ENCODE results near the gene SEMA4C. TPM values are rescaled to one million over a fixed set of nuclear protein-coding genes. Genes with fewer than 3 reads are reported as not detected.

The SEMA4C gene
- total RNA-seq, 2 experiments from 2014 or later: 22.2 to 22.5 TPM

GRCh38 chr2:96853321-96853720, 16.6 kb downstream of the SEMA4C start:
- Mint-ChIP-seq H3K27me3 (no peaks in the 10 kb centered on the region), H3K9me3 (no peaks in the 10 kb centered on the region), H3K4me1 (peaks cover 25% of the 10 kb centered on the region), H3K4me3 (no peak overlapping the region), H3K36me3 (ENCODE audit: low read depth) (peaks cover 49% of the 10 kb centered on the region), H3K27ac (no peak overlapping the region)
- POLR2A ChIA-PET: interaction anchor here (1.2 to 2.1 kb wide), 2 partner anchors 10 to 14 kb away, joined by 4 to 10 read pairs; partner anchors contain the start of gene ANKRD23
- no peak for DNase-seq
- CTCF ChIA-PET: interaction anchor here (1.0 to 1.8 kb wide), 2 partner anchors 106 to 259 kb away, joined by 4 read pairs; partner anchors contain the start of gene ANKRD36

- Mint-ChIP-seq H3K27ac (no peak overlapping the region), H3K9me3 (no peaks in the 10 kb centered on the region), H3K4me1 (peaks cover 27% of the 10 kb centered on the region), H3K27me3 (no peaks in the 10 kb centered on the region), H3K4me3 (no peak overlapping the region), H3K36me3 (ENCODE audit: low read depth) (peaks cover 56% of the 10 kb centered on the region)
- no peak for DNase-seq
- ChIA-PET CTCF (interaction anchor here (1.0 to 1.8 kb wide), 3 partner anchors 98 to 260 kb away, joined by 4 to 5 read pairs (median 4); partner anchors contain the start of gene ANKRD36), POLR2A (interaction anchor here (0.6 to 2.1 kb wide), 3 partner anchors 9 to 126 kb away, joined by 3 to 10 read pairs (median 3); partner anchors contain the start of gene ANKRD23)
Measured at GRCh38 chr2:96852667-96853066, 17.2 kb downstream of the SEMA4C start.

- CTCF ChIA-PET: interaction anchor here (0.6 to 1.9 kb wide), 2 partner anchors 10 to 264 kb away, joined by 3 to 11 read pairs; partner anchors contain the start of gene ANKRD39
Measured at GRCh38 chr2:96848264-96848663, 21.6 kb downstream of the SEMA4C start.

GRCh38 chr2:96847586-96847985, 22.3 kb downstream of the SEMA4C start:
- Mint-ChIP-seq H3K36me3 (ENCODE audit: low read depth) (peaks cover 48% of the 10 kb centered on the region), H3K27ac (no peak overlapping the region), H3K27me3 (no peaks in the 10 kb centered on the region), H3K9me3 (no peaks in the 10 kb centered on the region), H3K4me3 (no peak overlapping the region), H3K4me1 (peaks cover 7% of the 10 kb centered on the region)
- no peak for DNase-seq
- ChIA-PET CTCF (interaction anchor here (0.6 to 1.9 kb wide), 3 partner anchors 10 to 265 kb away, joined by 3 to 11 read pairs (median 3); partner anchors contain the start of gene ANKRD39), POLR2A (interaction anchor here (1.2 to 1.6 kb wide), 4 partner anchors 10 to 115 kb away, joined by 3 to 5 read pairs (median 4); partner anchors contain the start of genes ANKRD39 and CNNM3)

More at GRCh38 chr2:96848264-96848663, 21.6 kb downstream of the SEMA4C start:
- no peak for DNase-seq
- no peaks in the 10 kb centered on the region for H3K9me3 Mint-ChIP-seq
- H3K27ac Mint-ChIP-seq: no peak overlapping the region
- H3K36me3 Mint-ChIP-seq (ENCODE audit: low read depth): peaks cover 54% of the 10 kb centered on the region
- H3K4me1 Mint-ChIP-seq: peaks cover 8% of the 10 kb centered on the region
- POLR2A ChIA-PET: interaction anchor here (1.6 kb wide), 1 partner anchor 32 kb away, joined by 5 read pairs; the partner anchor contains the start of gene CNNM3
- H3K4me3 Mint-ChIP-seq: no peak overlapping the region
- H3K27me3 Mint-ChIP-seq: no peaks in the 10 kb centered on the region

- ChIA-PET POLR2A (interaction anchor here (1.2 to 1.4 kb wide), 3 partner anchors 11 to 116 kb away, joined by 3 to 4 read pairs (median 4); partner anchors contain the start of gene ANKRD39), CTCF (interaction anchor here (1.4 to 1.9 kb wide), 2 partner anchors 10 to 11 kb away, joined by 3 to 11 read pairs; partner anchors contain the start of gene ANKRD39)
- no peaks in the 10 kb centered on the region for H3K27me3 Mint-ChIP-seq
- H3K4me3 Mint-ChIP-seq: no peak overlapping the region
- H3K36me3 Mint-ChIP-seq (ENCODE audit: low read depth): peaks cover 49% of the 10 kb centered on the region
- H3K27ac Mint-ChIP-seq: no peak overlapping the region
- DNase-seq: no peak
- peaks cover 7% of the 10 kb centered on the region for H3K4me1 Mint-ChIP-seq
- no peaks in the 10 kb centered on the region for H3K9me3 Mint-ChIP-seq
Measured at GRCh38 chr2:96846825-96847224, 23.1 kb downstream of the SEMA4C start.

- H3K9me3 Mint-ChIP-seq: no peaks in the 10 kb centered on the region
- no peak overlapping the region for H3K27ac Mint-ChIP-seq
- peaks cover 23% of the 10 kb centered on the region for H3K4me1 Mint-ChIP-seq
- POLR2A ChIA-PET: interaction anchor here (1.4 to 2.3 kb wide), 3 partner anchors 8 to 82 kb away, joined by 4 to 10 read pairs (median 8); partner anchors contain the start of gene ANKRD39
- no peaks in the 10 kb centered on the region for H3K27me3 Mint-ChIP-seq
- H3K4me3 Mint-ChIP-seq: no peak overlapping the region
- CTCF ChIA-PET: interaction anchor here (0.7 to 0.9 kb wide), 2 partner anchors 32 to 43 kb away, joined by 3 to 5 read pairs; no protein-coding TSS in a partner anchor
- DNase-seq: no peak
- peaks cover 42% of the 10 kb centered on the region for H3K36me3 Mint-ChIP-seq (ENCODE audit: low read depth)
Measured at GRCh38 chr2:96844405-96844808, 25.5 kb downstream of the SEMA4C start.

- Mint-ChIP-seq H3K4me1 (peaks cover 29% of the 10 kb centered on the region), H3K36me3 (ENCODE audit: low read depth) (peaks cover 42% of the 10 kb centered on the region), H3K27me3 (no peaks in the 10 kb centered on the region), H3K4me3 (no peak within 1 kb of the TSS), H3K27ac (peak within 1 kb of the TSS; percentile 31), H3K9me3 (no peaks in the 10 kb centered on the region)
- ChIA-PET POLR2A (interaction anchor here (1.6 to 2.3 kb wide), 3 partner anchors 9 to 14 kb away, joined by 5 to 10 read pairs (median 8); partner anchors contain the start of gene ANKRD39), CTCF (no interaction called here)
- no peak for DNase-seq
Measured at GRCh38 chr2:96843538-96844268, 26.2 kb downstream of the SEMA4C start, which contains the start of gene ANKRD23. ANKRD23 (minus strand) TSS chr2:96844021; CDS start chr2:96843992, 29 bp downstream.

GRCh38 chr2:96842600-96842999, 27.3 kb downstream of the SEMA4C start:
- no peaks in the 10 kb centered on the region for H3K27me3 Mint-ChIP-seq
- no peak overlapping the region for H3K27ac Mint-ChIP-seq
- CTCF ChIA-PET: interaction anchor here (0.6 to 1.2 kb wide), 3 partner anchors 15 to 269 kb away, joined by 3 to 5 read pairs (median 5); partner anchors contain the start of gene ANKRD39
- no peak overlapping the region for H3K4me3 Mint-ChIP-seq
- H3K36me3 Mint-ChIP-seq (ENCODE audit: low read depth): peaks cover 40% of the 10 kb centered on the region
- peaks cover 31% of the 10 kb centered on the region for H3K4me1 Mint-ChIP-seq
- no peaks in the 10 kb centered on the region for H3K9me3 Mint-ChIP-seq
- POLR2A ChIA-PET: interaction anchor here (1.1 to 2.3 kb wide), 5 partner anchors 10 to 69 kb away, joined by 3 to 12 read pairs (median 5); partner anchors contain the start of gene CNNM3
- no peak for DNase-seq

- ChIA-PET CTCF (interaction anchor here (1.0 to 1.2 kb wide), 2 partner anchors 16 to 270 kb away, joined by 5 read pairs; partner anchors contain the start of gene ANKRD39), POLR2A (interaction anchor here (1.1 to 2.3 kb wide), 5 partner anchors 10 to 68 kb away, joined by 3 to 12 read pairs (median 5); partner anchors contain the start of gene CNNM3)
- H3K9me3 Mint-ChIP-seq: no peaks in the 10 kb centered on the region
- no peak overlapping the region for H3K4me3 Mint-ChIP-seq
- H3K36me3 Mint-ChIP-seq (ENCODE audit: low read depth): peaks cover 40% of the 10 kb centered on the region
- no peak overlapping the region for H3K27ac Mint-ChIP-seq
- no peaks in the 10 kb centered on the region for H3K27me3 Mint-ChIP-seq
- no peak for DNase-seq
- H3K4me1 Mint-ChIP-seq: peaks cover 31% of the 10 kb centered on the region
Measured at GRCh38 chr2:96841701-96842495, 28.0 kb downstream of the SEMA4C start.

GRCh38 chr2:96839875-96840850, 29.7 kb downstream of the SEMA4C start:
- Mint-ChIP-seq H3K27ac (peak overlapping the region; percentile 38), H3K4me3 (no peak overlapping the region), H3K4me1 (peaks cover 31% of the 10 kb centered on the region), H3K36me3 (ENCODE audit: low read depth) (peaks cover 38% of the 10 kb centered on the region), H3K9me3 (no peaks in the 10 kb centered on the region), H3K27me3 (no peaks in the 10 kb centered on the region)
- ChIA-PET CTCF (interaction anchor here (0.5 to 3.2 kb wide), 4 partner anchors 18 to 114 kb away, joined by 3 to 10 read pairs (median 4); partner anchors contain the start of gene ANKRD39), POLR2A (interaction anchor here (0.7 to 3.2 kb wide), 7 partner anchors 12 to 123 kb away, joined by 3 to 33 read pairs (median 3); partner anchors contain the start of gene ANKRD39)
- no peak for DNase-seq

GRCh38 chr2:96839293-96839874, 30.5 kb downstream of the SEMA4C start:
- DNase-seq: peak; percentile 91
- ChIA-PET CTCF (interaction anchor here (0.5 to 3.2 kb wide), 5 partner anchors 19 to 115 kb away, joined by 3 to 10 read pairs (median 4); partner anchors contain the start of gene ANKRD39), POLR2A (interaction anchor here (0.6 to 3.2 kb wide), 7 partner anchors 11 to 123 kb away, joined by 3 to 33 read pairs (median 4); partner anchors contain the start of gene ANKRD39)
- Mint-ChIP-seq H3K36me3 (ENCODE audit: low read depth) (peaks cover 37% of the 10 kb centered on the region), H3K4me3 (peak overlapping the region; percentile 34), H3K9me3 (no peaks in the 10 kb centered on the region), H3K27me3 (no peaks in the 10 kb centered on the region), H3K4me1 (peaks cover 31% of the 10 kb centered on the region), H3K27ac (peak overlapping the region; percentile 79)
